Panc1 (cell line): ENCODE results near the gene GOLGA2. TPM values are rescaled to one million over a fixed set of nuclear protein-coding genes. Genes with fewer than 3 reads are reported as not detected.

Source experiments
- ATAC-seq: fragments of 200-7000 bp; cut with Tn5 transposase; 2 replicates; pipeline ENCODE4 v1.9.1; 2020; ENCODE audit warnings: mild to moderate bottlenecking, moderate library complexity
- BruUV-seq: library from RNA; stranded (reverse); fragments of 400-500 nt; replicated peaks from 2 replicates; lab custom pipeline; 2021; lab: Mats Ljungman, UMichigan
- CTCF ChIA-PET: fragments of 300-600 bp; sonication (Branson Sonifier 250); formaldehyde crosslinking; loops from one replicate; lab custom pipeline; 2022; ENCODE audit warnings: antibody characterized with exemption; lab: Charles Lee
- POLR2A ChIA-PET: fragments of 300-600 bp; sonication (Branson Sonifier 250); formaldehyde crosslinking; loops from one replicate; lab custom pipeline; 2022; ENCODE audit warnings: antibody characterized with exemption; lab: Charles Lee
- DNase-seq: peaks from one replicate; pipeline ENCODE4 v3.0.0-alpha.2; 2010; ENCODE audit warnings: low read depth, low spot score
- H3K27ac ChIP-seq: 2 replicates; pipeline ENCODE4 v1.5.1; 2011; ENCODE audit warnings: mild to moderate bottlenecking, low read length, inconsistent platforms
- H3K27me3 ChIP-seq: fragments of 200-500 bp; sonication (Bioruptor generic); 2 replicates; pipeline ENCODE4 v1.6.0; 2014; ENCODE audit warnings: low read length, inconsistent platforms; ENCODE audit not compliant: control insufficient read depth, insufficient read depth
- H3K36me3 ChIP-seq: fragments of 200-500 bp; sonication (Bioruptor generic); 2 replicates; pipeline ENCODE4 v1.5.1; 2014; ENCODE audit warnings: inconsistent platforms, mild to moderate bottlenecking, low read length, moderate library complexity; ENCODE audit not compliant: control insufficient read depth, insufficient read depth
- H3K4me1 ChIP-seq: 2 replicates; pipeline ENCODE4 v1.5.1; 2011; ENCODE audit warnings: inconsistent platforms, mild to moderate bottlenecking, low read length, moderate library complexity; ENCODE audit not compliant: control insufficient read depth, insufficient read depth
- H3K4me3 ChIP-seq, 2 experiments: 2 replicates each; pipeline ENCODE4 v1.5.1; 2011 to 2012; ENCODE audit warnings: low read depth in 2 of 2, low read length in 2 of 2, mild to moderate bottlenecking in 2 of 2, inconsistent platforms in 1 of 2, moderate library complexity in 1 of 2
- H3K9me3 ChIP-seq: fragments of 200-500 bp; sonication (Bioruptor generic); 2 replicates; pipeline ENCODE4 v1.5.1; 2014; ENCODE audit warnings: low read depth, mild to moderate bottlenecking, inconsistent platforms, low read length, moderate library complexity; ENCODE audit not compliant: control insufficient read depth, insufficient read depth
- CTCF ChIP-seq: fragments of 450-650 bp; IDR thresholded peaks from 2 replicates; pipeline ENCODE4 v1.5.1; 2017; ENCODE audit warnings: mild to moderate bottlenecking
- POLR2AphosphoS5 ChIP-seq: IDR thresholded peaks from 2 replicates; pipeline ENCODE4 v1.6.1; 2012; ENCODE audit warnings: mild to moderate bottlenecking, low read depth, low read length, moderate library complexity
- REST ChIP-seq, 2 experiments: IDR thresholded peaks; 2 replicates each; pipeline ENCODE4 v1.6.1; 2011 to 2012; ENCODE audit warnings: low read depth in 2 of 2, control low read depth in 1 of 2, low read length in 1 of 2, mild to moderate bottlenecking in 1 of 2, moderate library complexity in 1 of 2; ENCODE audit not compliant: insufficient read depth in 1 of 2
- SIN3A ChIP-seq: IDR thresholded peaks from 2 replicates; pipeline ENCODE4 v1.6.1; 2012; ENCODE audit warnings: low read depth, mild to moderate bottlenecking, low read length, moderate library complexity, borderline replicate concordance; ENCODE audit not compliant: insufficient read depth
- TCF7L2 ChIP-seq: IDR thresholded peaks from 2 replicates; pipeline ENCODE4 v1.6.1; 2011; ENCODE audit warnings: mild to moderate bottlenecking, low read depth, low read length, inconsistent platforms
- in situ Hi-C: cut with HindIII; loops from 2 replicates; pipeline ENCODE4 v1.10.0; 2016; ENCODE audit warnings: low sequenced_read_pairs, low pct_unique_long_range_greater_than_20kb
- intact Hi-C: fragments of 100-400 bp; cut with micrococcal nuclease; formaldehyde crosslinking; loops from one replicate; pipeline ENCODE4 v1.10.0; 2022; ENCODE audit not compliant: unreplicated experiment
- total RNA-seq: library from RNA; stranded (reverse); gene quantifications from one replicate; pipeline ENCODE4 v1.2.1, GENCODE V29; 2021; ENCODE audit not compliant: unreplicated experiment

Gene GOLGA2
- total RNA-seq, 1 experiment from 2014 or later, result 69.6 TPM

- CTCF ChIA-PET, result no interaction called here
- intact Hi-C loops (no loop called here), in situ Hi-C loops (no loop called here)
- BruUV-seq, result no TSS peak
- Histone ChIP-seq H3K27ac (no peak overlapping the region), H3K27me3 (no peaks in the 10 kb centered on the region), H3K4me1 (no peaks in the 10 kb centered on the region), H3K36me3 (no peaks in the 10 kb centered on the region), H3K4me3 (no peak overlapping the region), H3K9me3 (no peaks in the 10 kb centered on the region)
- TF ChIP-seq CTCF (no peak), SIN3A (no peak), TCF7L2 (no peak), POLR2AphosphoS5 (no peak), REST (IDR thresholded peaks at IDR 0.05; ENCODE audit: insufficient read depth in 1 of 2, low read depth in 2 of 2, low read length in 1 of 2) (no peak)
- POLR2A ChIA-PET, result no interaction called here
- DNase-seq, result no peak
- ATAC-seq, result no peak
Observed at GRCh38 chr9:128233817-128234406, 41.9 kb downstream of the GOLGA2 start.

GRCh38 chr9:128232528-128233428, 43.0 kb downstream of the GOLGA2 start:
- Histone ChIP-seq H3K27me3 (no peaks in the 10 kb centered on the region), H3K36me3 (no peaks in the 10 kb centered on the region), H3K9me3 (no peaks in the 10 kb centered on the region), H3K4me1 (no peaks in the 10 kb centered on the region), H3K4me3 (no peak overlapping the region), H3K27ac (no peak overlapping the region)
- ATAC-seq (peak; percentile 48), DNase-seq (no peak)
- CTCF ChIA-PET, result no interaction called here
- in situ Hi-C loops, result no loop called here
- no peak for TF ChIP-seq TCF7L2
- no peak for TF ChIP-seq SIN3A
- no peak for TF ChIP-seq CTCF
- no peak for TF ChIP-seq POLR2AphosphoS5
- TF ChIP-seq REST (IDR thresholded peaks at IDR 0.05; ENCODE audit: insufficient read depth in 1 of 2, low read depth in 2 of 2, low read length in 1 of 2), result no peak
- POLR2A ChIA-PET, result no interaction called here
- intact Hi-C loops, result no loop called here
- no TSS peak for BruUV-seq
